A549 (cell line): ENCODE measurements around the gene PNKP.

Source experiments
- CTCF ChIP-seq: fragments of >200 bp; sonication (Bioruptor Twin); formaldehyde crosslinking; IDR thresholded peaks from 3 replicates; pipeline ENCODE4 v1.5.1; 2016
- MAFK ChIP-seq: fragments of 450-650 bp; IDR thresholded peaks from 2 replicates; pipeline ENCODE4 v1.6.1; 2014; ENCODE audit not compliant: partially characterized antibody
- MAZ ChIP-seq: fragments of 150-350 bp; IDR thresholded peaks from 2 replicates; pipeline ENCODE4 v1.6.1; 2014; ENCODE audit warnings: antibody characterized with exemption, low read depth, low read length, borderline replicate concordance
- POLR2A ChIP-seq: IDR thresholded peaks from 2 replicates; pipeline ENCODE4 v1.6.1; 2012; ENCODE audit warnings: mild to moderate bottlenecking, low read length
- POLR2AphosphoS2 ChIP-seq: conservative IDR thresholded peaks from 2 replicates; pipeline ENCODE4 v1.6.1; 2012; ENCODE audit warnings: low read length, improper control_type of control experiment, inconsistent platforms

DNA sequence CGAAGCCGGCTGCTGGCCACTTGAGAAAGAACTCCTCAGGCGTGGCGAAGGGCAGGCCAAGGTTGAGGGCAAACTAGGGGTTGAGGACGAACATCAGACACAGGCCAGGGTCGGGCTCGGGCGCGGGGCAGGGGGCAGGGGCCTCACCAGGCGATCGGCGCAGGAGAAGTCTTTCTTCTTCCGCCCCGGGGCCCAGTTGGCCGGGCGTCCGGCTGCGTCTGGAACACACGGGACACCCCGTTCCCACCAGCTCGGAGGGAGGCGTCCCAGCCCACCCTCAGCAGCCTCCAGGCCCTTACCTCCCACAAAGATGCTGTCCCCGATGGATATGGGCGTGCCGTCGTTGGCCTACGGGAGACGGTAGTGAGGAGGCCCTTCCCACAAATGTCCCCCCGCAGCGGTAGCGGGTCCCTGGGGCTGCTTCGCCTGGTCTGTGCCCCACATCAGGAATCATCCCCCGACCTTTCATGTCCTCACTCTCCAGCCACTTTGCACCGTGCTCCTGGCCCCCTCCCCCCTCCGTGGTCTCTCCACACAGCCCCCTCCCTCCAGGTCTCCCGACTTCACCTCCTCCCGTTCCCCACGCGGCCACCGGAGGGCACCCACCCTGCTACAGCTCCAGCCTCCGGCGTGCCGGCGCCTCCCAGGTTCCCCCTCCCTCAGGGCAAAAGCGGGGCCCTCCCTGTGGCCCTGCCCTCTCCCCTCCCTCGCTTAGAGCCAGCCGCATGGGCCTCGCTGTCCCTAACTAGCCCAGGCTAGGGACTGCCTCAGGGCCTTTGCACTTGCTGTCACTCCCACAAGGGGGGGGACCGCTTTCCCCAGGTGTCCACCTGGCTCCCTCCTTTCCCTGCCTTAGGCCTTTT, 4.8 kb downstream of the PNKP start:
- TF ChIP-seq POLR2A (no peak), CTCF (peak; percentile 44), MAZ (no peak), POLR2AphosphoS2 (no peak; the same call in 1 of the 2 replicates), MAFK (no peak)
